WI38 (cell line): ENCODE measurements around the gene PRELID2.

Experiments used
- H3K4me3 ChIP-seq: 2 replicates; pipeline ENCODE4 v1.5.1; 2011; ENCODE audit warnings: low read depth, mild to moderate bottlenecking, control low read depth, low read length
- CTCF ChIP-seq: IDR thresholded peaks from 2 replicates; pipeline ENCODE4 v1.5.1; 2012; ENCODE audit warnings: low read depth, mild to moderate bottlenecking, control low read depth, low read length

Gene PRELID2

DNA sequence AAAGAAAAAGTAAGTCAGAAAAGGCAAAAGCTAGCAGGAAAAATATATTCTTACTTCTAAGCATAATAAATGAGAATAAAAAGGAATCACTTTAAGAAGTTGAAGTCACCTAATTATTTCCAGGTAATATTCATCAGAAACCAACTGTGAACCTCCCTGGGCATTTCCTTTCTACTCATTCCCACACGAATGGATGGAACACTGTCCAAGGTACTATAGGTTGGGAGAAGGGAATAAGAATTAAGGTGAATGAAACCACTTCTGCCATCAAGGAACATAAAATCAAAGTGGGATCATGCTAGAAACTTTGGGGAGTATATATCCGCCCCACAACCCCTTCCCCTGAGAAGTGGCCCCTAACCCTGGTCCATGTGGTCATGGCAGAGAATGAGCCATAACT lies 41.6 kb downstream of the PRELID2 start:
- H3K4me3 ChIP-seq = no peak overlapping the region
- TF ChIP-seq CTCF = no peak

DNA sequence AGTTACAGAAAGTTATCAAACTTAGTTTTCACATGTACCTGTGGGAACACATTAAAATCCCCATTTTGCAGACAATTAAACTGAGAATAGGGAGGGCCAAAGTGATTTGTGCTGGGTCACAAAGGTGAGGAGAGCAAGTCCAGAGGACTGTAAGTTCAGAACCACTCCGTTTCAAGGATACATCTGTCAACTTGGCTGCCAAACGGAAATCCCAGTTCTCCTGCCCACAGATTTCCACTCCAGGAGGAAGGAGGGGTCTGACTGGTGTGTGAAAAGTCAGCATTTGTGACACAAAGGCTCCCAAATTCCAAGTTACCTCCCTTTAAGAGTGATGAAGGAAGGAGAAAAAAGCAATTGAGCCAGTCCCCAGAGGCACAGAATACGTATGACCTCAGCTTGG lies 42.3 kb downstream of the PRELID2 start:
- H3K4me3 ChIP-seq = no peak overlapping the region
- TF ChIP-seq CTCF = no peak

DNA sequence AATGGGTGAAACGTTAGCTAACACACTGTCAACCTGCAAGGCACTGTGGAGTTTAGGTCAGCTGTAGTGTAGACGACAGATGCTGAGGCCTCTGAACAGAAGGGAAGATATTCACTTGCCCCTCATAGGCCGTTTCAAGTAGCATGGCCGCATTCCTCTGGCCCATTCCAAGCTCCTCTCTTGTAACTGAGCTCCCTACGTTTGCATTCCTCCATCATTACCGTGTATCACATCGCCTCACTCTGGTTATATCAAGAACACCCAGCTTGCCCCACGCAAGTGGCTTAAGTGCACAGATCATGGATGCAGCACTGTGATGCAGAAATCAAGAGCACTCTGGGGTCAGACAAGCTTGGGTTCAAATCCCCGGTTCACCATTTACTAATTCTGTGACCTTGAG lies 43.3 kb downstream of the PRELID2 start:
- no peak overlapping the region for H3K4me3 ChIP-seq
- no peak for TF ChIP-seq CTCF

DNA sequence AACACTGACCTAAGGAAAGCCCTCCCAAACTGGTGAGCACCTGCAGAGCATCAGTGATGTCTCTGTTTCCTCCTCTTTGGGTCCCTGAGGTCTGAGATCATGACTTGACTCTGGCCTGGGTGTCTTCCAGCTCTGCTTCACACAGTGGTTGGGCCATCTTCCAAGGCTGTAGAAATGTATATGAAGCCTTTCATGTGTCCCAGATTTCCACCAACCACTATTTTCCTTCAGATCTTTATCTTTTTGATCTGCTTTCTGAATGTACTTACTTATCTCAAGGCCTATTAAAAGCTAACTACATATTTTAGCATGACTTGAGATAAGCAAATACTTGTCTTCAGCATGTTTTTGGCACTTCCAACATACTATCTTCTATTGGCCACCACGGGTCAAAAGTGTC lies 47.1 kb downstream of the PRELID2 start:
- H3K4me3 ChIP-seq = no peak overlapping the region
- no peak for TF ChIP-seq CTCF

- no peak overlapping the region for H3K4me3 ChIP-seq
- no peak for TF ChIP-seq CTCF
Observed at GRCh38 chr5:145787507-145787906, 47.6 kb downstream of the PRELID2 start.

DNA sequence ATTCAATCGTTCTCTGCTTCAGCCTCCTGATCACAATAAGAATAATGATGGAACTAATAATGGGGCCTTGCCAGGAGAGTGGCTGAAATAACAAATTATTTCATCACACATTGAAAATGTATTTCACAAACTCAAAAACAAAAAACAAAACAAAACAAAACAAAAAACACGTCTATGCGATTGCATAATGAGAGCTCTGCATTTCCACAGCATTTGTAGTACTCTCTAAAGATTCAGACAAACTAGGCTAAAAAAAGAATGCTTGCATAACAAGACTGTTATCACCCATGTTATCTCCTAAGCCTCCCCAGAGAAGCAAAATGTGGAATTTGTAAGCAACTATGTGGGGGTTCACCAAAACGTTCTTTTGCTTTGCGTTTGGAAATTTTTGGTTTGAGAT lies 48.1 kb downstream of the PRELID2 start:
- TF ChIP-seq CTCF = no peak
- H3K4me3 ChIP-seq = no peak overlapping the region

- no peak for TF ChIP-seq CTCF
Observed at GRCh38 chr5:145780982-145781381, 54.2 kb downstream of the PRELID2 start.

More at GRCh38 chr5:145780982-145781381, 54.2 kb downstream of the PRELID2 start:
- H3K4me3 ChIP-seq = no peak overlapping the region
